IPS-18c (cell line): ENCODE results near the gene RANBP17.

Source experiments
- H3K4me3 ChIP-seq: 2 replicates; pipeline ENCODE4 v1.7.0; 2013; ENCODE audit warnings: low read depth, mild to moderate bottlenecking, low read length, moderate library complexity; ENCODE audit not compliant: insufficient read depth
- H3K9me3 ChIP-seq: one replicate; pipeline ENCODE4 v1.6.1; 2013; ENCODE audit warnings: mild to moderate bottlenecking, low read length, moderate library complexity; ENCODE audit not compliant: control insufficient read depth, insufficient read depth

Gene RANBP17

DNA sequence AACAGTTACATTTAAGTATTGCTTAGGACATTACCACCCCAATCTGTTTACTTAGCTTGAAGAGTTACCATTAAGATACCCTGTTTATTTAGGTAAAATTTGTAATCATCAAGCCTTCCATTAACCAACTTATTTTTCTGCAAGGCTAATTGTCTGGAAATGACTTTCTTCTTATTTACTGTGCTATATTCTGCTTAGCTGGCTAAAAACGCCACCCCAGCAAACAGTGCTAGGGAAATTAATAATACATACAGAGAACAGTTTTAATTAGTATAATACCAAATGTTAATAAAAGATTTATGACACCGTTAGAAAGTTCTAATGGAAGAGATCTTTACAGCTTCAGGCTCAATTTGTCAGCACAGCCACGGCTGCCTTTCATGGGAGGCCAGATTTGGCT lies 461.2 kb downstream of the RANBP17 start:
- Histone ChIP-seq H3K4me3 (no peak overlapping the region), H3K9me3 (no peaks in the 10 kb centered on the region)

GRCh38 chr5:171323806-171324632 lies 462.2 kb downstream of the RANBP17 start:
- Histone ChIP-seq H3K9me3 (no peaks in the 10 kb centered on the region), H3K4me3 (no peak overlapping the region)

- Histone ChIP-seq H3K9me3 (no peaks in the 10 kb centered on the region), H3K4me3 (no peak overlapping the region)
These were observed 468.2 kb downstream of the RANBP17 start for GRCh38 chr5:171330021-171330420.

GRCh38 chr5:171335616-171336015 lies 473.8 kb downstream of the RANBP17 start:
- H3K9me3 ChIP-seq: no peaks in the 10 kb centered on the region
- H3K4me3 ChIP-seq: no peak overlapping the region

DNA sequence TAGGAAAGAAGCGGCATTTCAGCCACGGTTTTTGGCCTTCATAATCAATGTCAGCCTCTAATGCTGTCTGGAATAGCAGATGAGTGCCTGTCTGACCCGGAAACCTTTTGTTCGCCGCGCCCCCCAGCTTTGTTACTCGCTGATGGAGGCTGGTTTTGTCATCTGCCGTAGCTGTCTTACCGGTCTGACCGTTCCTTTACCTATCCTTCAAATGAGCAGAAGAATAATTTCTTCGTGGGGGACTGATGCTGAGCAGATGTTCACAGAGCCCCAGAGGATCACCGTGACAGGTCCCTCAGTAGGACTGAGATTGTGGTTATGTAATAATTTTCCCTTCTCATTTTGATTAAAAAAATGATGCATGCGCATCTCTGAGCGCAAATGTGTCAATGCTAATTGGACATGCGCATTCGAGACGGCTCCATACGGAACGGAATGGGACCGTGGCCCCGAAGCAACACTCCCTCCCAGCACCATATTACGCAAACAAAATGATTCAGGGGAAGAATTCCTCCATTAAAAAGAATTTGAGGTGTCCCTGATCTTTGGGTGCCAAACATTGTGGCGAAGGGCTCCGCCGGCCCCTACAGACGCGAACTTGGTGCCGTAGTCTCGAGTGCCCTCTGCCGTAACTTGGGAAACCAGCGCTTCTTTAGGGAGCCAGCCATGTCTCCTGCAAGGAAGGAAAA lies 474.8 kb downstream of the RANBP17 start:
- H3K4me3 ChIP-seq: peak overlapping the region; percentile 40
- no peaks in the 10 kb centered on the region for H3K9me3 ChIP-seq

GRCh38 chr5:171337210-171337569 lies 475.4 kb downstream of the RANBP17 start:
- Histone ChIP-seq H3K9me3 (no peaks in the 10 kb centered on the region), H3K4me3 (peak overlapping the region; percentile 40; the same call in 1 of the 2 replicates)

DNA sequence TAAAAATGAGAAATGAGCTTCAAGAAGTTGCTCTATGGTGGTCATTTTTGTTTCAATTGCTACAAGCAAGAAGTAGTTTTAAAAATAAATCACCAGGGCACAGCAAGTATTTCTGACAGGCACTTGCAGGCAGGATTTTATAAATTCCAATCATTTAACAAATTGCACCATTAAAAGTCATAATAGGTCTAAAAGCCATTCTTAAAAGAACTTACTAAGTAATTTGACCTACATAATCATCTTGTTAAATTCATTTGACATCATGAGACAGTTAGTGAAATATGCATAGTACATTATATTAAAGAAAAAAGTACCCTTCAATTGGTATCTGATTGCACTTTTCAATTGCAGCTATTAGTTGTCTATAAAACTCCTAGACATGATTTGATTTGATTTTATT lies 478.2 kb downstream of the RANBP17 start:
- Histone ChIP-seq H3K4me3 (no peak overlapping the region), H3K9me3 (no peaks in the 10 kb centered on the region)

DNA sequence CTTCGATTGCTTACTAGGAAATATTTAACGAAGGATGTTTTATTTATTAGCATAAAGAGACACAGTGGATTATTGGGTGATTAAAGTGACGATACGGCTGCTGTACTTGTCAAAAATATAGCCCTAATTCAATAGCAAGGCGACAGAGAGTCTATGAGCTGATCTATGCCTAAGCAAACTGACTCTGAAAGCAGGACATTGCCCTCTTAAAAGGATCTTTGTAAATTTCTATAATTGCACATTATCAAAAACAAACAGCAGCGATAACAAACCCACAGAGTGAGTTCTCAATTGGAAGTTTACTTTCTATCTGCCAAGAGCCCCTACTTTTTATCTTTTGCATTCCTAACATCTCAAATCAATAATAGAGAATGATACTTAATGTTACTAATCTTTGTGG lies 478.7 kb downstream of the RANBP17 start:
- H3K4me3 ChIP-seq: no peak overlapping the region
- no peaks in the 10 kb centered on the region for H3K9me3 ChIP-seq

DNA sequence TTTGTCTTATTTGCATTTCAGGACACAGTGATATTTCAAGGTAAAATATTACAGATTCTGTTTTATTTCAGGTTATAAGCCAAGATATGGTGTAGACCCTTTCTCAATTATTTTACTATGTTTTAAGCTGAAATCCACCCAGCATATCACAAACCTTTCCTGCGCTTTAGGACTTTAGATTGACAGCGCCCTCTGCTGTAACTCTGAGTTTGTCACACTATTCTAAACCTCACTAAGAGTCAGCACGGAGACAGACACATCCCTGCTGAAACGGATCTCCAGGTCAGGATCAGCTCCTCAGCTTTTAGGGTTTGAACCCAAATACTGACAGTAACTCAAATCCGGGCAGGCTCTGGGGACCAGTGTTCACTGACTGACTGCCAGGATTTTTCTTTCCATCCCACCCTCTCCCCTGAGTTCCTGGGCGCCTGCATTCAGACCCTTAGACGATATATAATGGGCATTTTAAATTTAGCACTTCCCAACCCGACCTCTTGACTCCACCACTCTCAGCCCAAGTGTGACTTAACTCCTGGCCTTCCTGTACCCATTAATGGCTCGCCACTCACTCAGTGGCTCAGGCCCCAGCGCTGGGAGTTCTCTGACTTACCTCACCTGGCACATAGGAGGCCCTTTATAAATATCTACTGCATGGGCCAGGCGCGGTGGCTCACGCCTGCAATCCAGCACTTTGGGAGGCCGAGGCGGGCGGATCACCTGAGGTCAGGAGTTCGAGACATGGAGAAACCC lies 480.7 kb downstream of the RANBP17 start:
- no peak overlapping the region for H3K4me3 ChIP-seq

DNA sequence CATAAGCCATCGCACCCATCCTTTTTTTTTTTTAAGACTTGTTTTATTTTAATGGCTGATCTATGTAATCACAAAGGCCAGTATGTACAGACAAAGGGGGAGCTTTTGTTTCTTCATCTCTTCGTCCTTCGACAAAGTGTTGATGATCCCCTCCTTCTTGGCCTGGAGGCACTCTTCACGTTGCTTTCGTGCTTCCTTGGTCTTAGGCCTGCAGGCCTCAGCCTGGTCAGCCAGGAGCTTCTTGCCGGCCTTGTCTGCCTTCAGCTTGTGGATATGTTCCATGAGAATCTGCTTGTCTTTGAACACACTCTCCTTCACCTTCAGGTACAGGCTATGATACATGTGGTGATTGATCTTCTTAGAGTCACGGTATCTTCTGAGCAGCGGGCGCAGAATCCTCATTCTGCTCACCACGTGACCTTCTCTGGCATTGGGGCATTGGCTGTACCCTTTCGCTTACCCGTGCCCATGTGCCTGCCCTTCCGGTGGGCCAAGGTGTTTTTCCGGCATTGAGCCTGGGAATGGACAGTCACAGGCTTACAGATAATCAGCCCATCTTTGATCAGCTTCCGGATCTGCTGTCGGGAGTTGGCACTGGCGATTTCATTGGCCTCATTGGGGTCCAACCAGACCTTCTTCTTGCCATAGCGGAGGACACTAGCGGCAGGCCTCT lies 483.3 kb downstream of the RANBP17 start:
- Histone ChIP-seq H3K9me3 (no peaks in the 10 kb centered on the region), H3K4me3 (no peak overlapping the region)

More for the DNA sequence above, 480.7 kb downstream of the RANBP17 start:
- no peaks in the 10 kb centered on the region for H3K9me3 ChIP-seq
